GOT3 (cell line): ENCODE results near the gene INPP5D.
"Not testable (repeated sequence)": the region's sequence is repeated elsewhere in the genome, so short reads cannot be mapped to it uniquely, and the experiment has no call there.

Experiments used
- DNase-seq: peaks from one replicate; lab custom pipeline; 2025; ENCODE audit warnings: mixed read lengths; lab: John Stamatoyannopoulos, UW

INPP5D gene

DNA sequence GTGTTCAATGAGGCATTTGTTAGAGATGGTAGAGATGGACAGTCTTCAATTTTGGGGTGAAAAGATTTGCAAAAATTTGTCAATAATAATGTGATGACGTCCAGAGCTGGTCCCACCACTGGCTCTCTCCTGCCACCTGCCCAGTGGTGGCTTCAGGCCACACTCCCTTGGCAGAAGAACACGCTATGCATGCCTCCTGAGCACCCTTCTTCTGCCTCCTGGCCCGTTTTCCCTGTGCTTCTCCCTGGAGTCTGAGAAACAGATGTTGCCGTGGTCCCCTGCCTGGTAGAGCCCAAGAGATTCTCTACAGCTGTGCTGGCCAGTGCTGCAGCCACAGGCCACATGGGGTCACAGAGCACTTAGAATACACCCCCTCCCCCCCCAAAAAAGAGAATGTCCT lies 33.6 kb downstream of the INPP5D start:
- no peak for DNase-seq

DNA sequence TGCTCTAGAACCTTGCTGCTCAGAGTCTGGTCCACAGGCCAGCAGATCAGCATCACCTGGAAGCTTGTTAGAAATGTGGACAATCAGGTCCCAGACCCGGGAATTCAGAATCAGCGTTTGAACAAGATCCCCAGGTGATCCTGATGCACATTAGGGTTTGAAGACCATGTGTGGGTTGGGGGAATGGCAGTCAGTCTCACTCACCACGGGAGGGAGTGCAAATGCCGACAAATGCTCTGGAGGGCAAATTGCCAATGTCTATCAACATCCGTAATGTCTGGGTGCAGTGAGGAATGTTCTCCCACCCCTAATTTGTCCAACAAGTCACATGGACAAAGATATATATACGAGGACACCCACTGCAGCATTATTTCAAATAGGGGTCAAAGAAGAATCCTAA lies 34.5 kb downstream of the INPP5D start:
- no peak for DNase-seq

DNA sequence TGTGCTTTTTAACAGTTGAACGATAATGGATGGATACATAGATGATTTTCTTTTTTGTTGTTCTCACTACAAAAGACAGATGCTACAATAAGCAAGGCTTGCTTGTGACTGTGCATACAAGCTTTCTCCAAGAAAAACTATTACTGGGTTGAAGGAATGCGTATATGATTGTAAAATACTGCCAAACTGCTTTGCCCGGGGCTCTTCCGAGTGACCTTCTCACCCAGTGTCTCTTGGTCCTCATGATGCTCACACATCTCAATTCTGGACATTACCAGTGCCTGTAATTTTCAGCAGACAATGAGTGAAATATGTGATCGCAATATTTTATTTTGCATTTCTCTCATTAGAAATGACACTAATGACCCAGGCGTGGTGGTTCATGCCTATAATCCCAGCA lies 35.9 kb downstream of the INPP5D start:
- DNase-seq = no peak

DNA sequence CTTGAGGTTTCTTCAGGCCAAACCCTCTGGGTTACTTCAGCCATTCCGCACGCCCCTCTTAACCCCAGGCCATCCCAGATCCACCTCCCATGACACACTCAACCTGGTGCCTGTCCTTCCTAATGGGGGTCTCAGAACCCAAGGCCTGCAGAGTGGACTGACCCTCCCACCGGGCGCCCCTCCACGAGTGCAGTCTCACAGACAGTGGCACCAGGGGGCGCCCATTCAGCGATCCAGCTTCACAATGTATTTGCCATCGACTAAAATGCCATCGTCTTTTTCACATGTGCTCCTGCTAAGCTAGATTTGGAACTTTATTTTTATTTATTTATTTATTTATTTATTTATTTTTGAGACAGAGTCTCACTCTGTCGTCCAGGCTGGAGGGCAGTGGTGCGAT lies 38.5 kb downstream of the INPP5D start:
- no peak for DNase-seq

DNA sequence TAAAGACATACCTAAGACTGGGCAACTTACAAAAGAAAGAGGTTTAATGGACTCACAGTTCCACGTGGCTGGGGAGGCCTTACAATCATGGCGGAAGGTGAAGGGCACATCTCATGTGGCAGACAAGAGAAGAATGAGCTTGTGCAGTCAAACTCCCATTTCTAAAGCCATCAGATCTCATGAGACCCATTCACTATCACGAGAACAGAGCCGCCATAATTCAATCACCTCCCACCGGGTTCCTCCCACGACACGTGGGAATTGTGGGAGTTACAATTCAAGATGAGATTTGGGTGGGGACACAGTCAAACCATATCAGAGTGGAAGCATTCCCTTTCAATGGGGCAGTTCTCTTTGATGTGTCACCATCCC lies 39.7 kb downstream of the INPP5D start:
- DNase-seq = not testable (repeated sequence)

DNA sequence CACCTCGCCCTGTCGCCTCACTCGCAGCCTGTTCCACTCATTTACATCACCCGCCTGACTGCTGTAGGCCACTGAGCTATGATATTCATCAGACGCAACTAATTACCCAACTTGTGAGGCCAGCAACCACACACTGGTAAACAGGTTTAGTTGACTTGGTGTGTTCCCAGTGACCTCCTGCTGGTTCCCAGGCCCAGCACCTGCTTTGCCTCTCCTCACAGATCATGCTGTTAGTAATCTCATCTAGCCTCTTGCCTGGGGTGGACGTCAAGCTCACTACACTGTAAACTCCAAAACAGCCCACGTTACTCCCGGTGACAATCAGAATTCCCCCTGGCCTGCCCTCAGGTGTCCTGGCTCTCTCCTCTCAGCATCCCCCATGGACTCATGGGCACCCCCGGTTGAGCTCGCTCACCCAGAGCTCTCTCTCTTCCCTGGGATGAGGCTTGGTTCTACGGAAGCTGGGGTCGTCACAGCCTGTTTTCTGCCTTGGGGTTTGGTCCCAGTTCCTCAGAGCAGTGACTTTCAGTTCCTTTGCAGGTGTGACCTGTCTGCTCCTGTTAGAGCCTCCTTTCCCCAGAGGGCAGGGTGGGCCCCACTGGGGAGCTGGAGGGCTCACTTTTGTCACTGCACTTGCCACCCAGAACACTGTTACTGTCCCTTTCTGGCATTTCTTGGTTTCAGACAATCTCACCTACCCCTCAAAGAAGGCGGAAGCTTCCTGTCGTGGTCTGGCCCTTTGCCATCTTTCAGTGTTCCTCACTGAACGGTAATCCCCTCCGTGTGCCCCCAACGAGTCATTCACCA lies 40.3 kb downstream of the INPP5D start:
- DNase-seq = no peak

DNA sequence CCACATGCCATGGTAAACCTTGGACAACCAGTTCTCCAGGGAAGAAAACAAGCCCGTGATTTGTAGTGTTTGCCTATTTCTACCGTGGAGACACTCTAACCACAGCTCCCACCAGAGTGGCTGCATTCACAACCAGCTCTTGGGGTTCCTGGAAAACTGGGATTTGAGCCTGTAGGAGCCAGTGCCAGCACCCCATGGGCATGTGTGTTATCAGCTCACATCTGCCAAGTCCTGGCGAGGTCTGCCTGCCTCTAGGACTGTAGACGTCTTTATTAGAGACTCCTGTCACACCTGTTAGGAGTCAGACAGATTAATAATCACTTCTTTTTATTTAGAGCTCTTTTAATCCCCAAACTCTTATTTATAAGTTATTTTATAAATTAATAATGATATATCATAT lies 41.0 kb downstream of the INPP5D start:
- DNase-seq = no peak

DNA sequence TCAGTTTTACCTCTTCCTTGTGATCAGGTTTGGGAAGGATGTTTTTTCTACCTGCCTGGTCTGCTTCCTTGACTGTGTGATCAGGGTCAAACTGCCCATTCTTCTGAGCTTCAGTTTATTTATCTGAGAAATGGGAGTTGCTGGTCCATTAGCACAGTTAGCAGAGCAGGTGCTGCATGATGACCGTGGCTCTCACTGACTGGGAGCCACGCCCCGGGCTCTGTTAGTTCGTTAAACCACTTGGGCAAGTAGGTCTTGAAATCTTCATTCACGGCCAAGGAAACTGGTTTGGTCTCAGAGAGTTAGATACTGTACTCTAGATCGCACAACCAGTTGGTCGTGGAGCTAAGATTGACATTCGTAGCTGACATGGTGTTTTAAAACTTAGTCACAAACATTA lies 41.7 kb downstream of the INPP5D start:
- DNase-seq = no peak

DNA sequence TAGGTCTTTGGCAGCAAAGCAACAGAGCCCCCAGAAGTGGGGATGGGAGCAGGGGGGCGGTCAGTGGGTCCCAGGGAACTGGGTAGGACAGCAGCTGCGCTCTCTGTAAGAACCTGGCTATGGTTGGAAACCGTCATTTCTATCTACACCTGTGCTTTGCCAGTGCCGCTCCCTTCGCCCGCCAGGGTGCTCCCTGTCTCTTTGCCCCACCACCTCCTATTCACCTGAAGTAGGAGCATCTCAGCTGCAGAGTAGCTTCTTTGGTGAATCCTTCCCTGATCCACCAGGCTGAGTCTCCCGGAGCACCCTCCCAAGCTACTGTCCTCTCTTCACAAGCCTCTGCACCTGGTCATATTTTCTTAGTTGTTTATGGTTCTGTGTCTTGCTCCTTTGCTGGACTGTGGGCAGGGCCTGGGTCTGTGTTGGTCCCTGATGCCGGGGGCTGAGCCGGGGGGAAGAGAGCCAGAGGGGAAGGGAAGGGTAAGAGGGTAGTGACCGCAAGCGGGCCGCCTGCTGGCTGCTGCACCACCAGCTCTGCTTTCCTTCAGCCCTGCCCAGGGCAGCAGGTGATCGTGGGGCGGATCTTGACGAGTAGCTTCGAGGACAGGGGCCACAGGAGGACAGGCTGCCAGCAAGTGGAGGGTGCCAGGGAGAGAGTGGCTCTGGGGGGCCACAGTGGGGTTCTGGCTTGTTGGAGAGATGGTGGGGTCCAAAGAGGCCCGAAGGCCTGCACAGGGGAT lies 45.2 kb downstream of the INPP5D start:
- no peak for DNase-seq

DNA sequence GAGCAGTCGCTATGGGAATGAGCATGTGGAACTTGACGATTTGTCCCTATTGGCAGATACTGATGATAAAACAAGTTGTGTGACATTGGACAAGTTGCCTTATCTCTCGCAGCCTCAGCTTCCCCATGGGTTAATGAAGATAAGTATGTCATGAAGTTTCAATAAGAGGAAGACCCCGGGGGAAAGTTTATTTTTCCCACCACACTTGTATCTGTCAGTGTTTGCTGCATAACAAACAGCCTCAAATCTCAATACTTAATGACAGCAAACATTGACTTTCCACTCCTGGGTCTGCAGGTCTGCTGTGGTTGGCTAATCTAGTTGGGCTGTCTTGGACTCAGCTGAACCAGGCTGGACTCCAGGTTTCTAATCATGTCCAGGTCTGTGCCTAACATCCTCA lies 45.8 kb downstream of the INPP5D start:
- no peak for DNase-seq

DNA sequence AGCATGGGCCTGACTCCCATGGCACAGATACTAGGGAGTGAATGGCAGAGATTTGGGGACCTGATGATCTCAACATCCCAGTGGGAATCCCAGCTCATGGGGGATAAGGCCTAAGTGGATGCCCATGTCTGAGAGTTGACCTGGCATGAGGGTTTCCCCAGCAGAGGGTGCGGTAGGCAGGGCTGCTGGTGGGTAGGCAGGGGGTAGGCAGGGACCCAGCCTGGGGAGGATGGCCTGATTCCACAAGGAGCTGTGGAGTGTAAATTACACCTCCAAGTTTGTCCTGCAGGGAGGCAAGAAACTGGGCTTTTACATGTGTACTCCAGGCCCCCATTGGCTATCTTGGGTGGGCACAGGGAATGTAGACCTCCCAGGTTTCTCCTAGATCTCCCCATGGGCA lies 46.9 kb downstream of the INPP5D start:
- DNase-seq = no peak

DNA sequence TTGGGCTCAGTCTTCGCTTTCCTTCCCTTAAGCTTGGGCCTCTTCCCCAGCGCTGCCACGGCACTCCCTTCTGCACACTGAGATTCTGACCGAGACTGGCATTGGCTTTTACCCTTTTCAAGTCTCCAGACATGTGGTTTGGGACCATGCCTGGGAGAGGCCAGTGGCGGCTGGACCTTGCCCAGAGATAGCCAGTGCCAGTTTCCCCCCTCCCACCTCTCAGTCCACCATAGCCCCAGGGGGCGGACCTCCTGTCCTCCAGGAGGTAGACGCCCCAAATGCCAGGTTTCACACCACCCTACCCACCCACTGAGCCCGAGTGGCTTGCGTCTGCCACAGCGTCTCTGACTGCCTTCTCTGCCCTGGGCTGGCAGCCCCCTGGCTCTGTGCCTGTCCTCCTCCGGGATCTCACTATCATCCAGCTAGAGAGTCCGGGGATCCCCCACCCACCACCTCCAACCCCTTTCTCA lies 47.7 kb downstream of the INPP5D start:
- no peak for DNase-seq

DNA sequence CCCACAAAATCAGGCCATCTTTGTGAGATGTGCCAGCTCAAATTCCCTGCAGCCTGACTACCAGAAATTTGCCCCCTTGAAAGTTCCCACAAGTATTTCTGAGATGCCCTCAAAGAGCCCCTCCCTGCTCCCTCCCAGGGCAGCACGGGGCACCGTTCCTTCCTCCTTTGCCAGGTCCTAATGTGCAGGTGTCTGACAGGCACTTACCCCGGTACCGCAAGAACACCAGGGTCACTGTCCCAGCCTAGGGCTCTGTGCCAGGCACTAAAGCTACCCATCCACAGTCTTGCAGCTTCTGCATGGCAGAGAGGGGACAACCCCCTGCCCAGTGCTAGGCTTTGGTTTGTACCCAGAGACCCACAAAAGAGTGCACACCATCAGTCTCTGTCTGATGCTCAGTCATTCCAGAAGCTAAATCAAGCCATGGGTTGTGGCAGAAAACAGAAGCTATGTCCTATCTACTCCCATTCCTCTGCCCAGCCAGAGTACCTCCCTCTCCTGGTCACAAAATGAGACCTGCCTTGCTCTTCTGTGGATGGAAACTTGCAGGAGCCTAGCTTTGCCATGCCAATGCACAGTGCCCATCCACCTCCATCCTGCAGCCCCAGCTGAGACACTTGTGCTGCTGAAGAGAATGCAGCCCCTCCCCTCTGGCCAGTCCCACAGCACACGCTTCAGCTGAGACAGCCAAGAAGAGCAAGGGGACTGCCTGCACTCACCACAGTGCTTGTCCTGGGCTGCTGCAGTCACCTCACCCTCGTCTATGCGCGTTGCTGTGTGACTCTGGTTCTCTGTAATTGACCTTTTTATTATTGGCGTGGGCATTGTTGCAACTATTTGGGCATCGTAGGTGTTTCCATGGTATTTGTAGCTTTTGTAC lies 48.7 kb downstream of the INPP5D start:
- DNase-seq = no peak

DNA sequence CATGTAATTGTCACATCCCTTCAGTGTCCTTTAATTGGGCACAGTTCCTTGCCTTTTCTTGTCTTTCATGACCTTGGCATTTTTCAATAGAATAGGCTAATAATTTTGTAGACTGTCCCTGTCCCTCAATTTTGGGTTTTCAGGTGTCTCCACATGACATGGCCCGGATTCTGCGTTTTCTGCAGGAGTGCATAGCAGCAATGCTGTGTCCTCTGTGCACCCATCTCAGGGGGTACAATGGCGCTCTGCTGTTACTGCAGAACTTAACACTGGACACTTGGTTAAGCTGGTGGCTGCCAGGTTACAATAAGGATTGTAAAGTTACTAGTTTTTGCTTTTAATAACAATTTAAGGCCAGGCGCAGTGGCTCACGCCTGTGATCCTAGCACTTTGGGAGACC lies 51.3 kb downstream of the INPP5D start:
- DNase-seq = no peak

DNA sequence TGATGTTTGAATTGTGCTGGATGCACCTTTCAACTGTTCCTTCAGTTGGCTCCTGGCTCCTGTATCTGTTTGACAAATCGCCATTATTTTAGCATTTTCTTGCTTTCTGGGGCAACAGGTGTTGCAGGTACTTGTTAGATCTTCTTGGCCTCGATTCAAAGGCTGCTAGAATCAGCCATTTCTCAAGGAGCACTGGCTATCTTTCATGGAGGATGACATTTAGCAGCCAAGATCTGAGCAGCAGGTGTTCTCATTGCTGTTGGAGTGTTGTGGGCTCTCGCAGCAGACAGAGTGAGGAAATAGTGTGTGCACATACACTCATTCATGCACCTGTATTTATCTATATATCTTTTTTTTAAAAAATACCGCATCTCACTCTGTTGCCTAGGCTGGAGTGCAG lies 52.2 kb downstream of the INPP5D start:
- DNase-seq = no peak

DNA sequence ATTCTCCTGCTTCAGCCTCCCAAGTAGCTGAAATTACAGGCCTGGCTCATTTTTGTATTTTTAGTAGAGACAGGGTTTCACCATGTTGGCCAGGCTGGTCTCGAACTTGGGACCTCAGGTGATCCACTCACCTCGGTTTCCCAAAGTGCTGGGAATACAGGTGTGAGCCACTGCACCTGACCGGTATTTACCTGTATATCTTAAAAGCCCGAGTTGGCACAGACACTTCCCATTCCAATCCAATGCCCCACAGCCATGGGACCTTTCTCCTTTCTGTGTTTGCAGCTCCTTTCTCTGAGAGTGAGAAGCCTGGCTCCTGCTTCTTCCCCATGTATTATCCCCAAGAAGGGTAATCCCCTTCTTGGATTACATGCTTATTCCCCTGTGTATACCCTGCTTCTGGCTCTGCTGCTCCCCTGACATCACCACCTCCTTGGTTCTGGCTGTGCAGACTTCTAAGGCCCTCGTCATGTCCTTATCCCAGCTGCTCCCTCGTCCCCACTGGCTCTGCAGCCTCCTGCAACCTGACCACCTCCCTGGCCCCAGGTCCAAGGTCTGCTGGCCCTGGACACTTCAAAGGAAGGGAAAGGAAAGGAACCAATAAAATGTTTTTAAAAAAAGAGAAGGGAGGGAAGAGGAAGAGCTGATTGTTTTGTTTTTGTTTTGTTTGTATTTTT lies 52.8 kb downstream of the INPP5D start:
- DNase-seq = no peak

DNA sequence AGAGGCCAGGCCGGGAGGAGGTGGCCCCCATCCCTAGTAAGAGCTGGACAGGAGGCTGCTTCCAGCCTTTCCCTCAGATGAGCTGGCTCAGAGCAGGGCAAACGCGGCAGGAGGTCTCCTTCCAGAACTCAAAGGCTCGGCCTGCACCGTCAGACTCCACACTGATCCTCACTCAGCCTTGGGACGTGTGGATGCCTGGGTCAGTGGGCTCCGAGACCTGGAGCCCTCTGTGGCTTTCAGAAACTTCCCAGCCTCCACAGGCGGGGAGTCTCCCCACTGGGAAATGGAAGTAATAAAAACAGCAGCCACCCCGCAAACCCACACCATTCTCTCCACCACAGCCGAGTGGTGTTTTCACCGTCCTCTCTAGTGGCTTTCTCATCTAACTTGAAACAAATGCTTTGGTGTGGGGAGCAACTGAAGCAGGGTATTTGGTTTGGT lies 54.3 kb downstream of the INPP5D start:
- no peak for DNase-seq

DNA sequence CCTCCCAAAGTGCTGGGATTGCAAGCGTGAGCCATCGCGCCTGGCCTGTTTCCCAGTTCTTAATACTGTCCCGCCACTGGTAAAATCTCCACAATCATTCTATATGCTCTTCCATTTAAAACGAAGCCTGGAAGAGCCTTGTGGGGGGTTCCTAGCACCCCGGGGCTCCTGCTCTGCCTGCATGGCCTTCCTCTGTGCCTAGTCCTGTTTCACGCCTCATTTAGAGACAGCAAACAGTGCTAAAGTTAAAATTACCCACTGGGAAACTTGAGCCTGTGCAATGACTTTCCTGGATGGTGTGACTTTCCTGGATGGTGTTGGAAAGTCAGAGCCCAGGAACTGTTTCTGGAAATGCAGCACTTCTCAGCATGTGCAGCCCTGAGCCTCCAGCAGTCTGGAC lies 55.0 kb downstream of the INPP5D start:
- DNase-seq = no peak

DNA sequence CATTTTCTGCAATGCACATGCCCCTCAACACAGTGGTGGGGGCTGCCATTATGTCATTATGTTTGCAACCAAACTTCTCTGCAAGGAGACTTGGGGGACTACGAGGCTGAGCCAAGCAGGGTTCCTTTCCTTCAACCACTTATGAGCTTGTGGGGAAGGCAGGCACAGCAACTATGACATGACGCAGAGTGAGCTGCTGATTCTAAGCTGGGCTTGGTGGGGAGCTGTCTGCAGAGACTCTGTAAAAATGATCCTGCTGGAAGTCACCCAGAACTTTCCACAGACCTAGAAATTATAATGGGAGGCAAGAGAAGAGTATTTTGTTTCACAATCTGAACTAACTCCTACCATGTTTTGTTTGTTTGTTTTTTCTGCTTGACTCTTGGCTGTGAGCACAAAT lies 55.6 kb downstream of the INPP5D start:
- DNase-seq = no peak

DNA sequence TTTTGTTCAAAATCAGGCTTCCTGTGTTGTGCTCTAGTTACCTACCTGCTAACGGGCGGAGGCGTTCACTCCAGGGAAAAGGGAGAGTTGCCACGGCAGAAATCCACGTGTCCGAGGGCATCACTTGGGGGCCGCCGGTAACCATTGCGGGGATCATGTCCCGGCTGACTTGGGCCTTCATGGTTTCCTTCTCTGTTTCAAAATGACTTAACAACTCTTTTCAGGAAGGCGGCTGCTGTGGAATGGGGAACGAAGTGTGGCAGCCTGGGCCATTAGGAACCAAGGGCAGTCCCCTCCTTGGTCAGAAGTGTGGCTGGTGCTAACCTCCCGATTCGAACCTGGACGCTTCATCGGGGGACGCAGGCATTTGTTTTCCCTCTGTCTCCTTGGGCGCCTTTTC lies 56.8 kb downstream of the INPP5D start:
- no peak for DNase-seq

DNA sequence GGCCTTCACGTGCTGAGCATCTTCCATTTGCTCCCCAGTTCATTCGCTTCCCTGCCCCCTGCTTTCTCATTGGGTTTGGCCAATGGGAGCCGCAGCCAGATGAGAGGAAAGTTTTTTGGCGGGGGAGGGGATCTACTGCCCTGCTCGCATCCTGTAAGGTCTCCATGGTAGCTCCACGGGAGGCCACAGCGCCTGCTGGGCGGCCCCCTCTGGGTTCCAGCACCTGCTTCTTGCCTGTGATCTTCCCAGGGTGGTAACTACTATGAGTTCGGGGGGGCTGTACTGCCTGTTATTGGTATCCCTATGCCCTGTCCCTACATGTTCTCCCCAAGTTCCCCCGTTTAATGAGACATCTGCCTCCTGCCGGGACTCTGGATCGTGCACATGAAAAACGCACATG lies 57.2 kb downstream of the INPP5D start:
- no peak for DNase-seq
